Medulla oblongata (tissue), 1 donor: ENCODE measurements around the gene TBC1D1.

Source experiments
- DNase-seq: peaks from one replicate; pipeline ENCODE4 v3.0.0-alpha.2; 2015; ENCODE audit errors: extremely low spot score

Gene TBC1D1

GRCh38 chr4:38149472-38149996, 258.6 kb downstream of the TBC1D1 start:
- DNase-seq = no peak

- DNase-seq = no peak
Observed at GRCh38 chr4:38149997-38150671, 259.2 kb downstream of the TBC1D1 start.

GRCh38 chr4:38150766-38151165, 259.9 kb downstream of the TBC1D1 start:
- no peak for DNase-seq

- no peak for DNase-seq
Observed at GRCh38 chr4:38151873-38152272, 261.0 kb downstream of the TBC1D1 start.

GRCh38 chr4:38152305-38152704, 261.4 kb downstream of the TBC1D1 start:
- no peak for DNase-seq

GRCh38 chr4:38152721-38153386, 262.0 kb downstream of the TBC1D1 start:
- DNase-seq = no peak

- no peak for DNase-seq
Observed at GRCh38 chr4:38153387-38153760, 262.5 kb downstream of the TBC1D1 start.

GRCh38 chr4:38154252-38154651, 263.4 kb downstream of the TBC1D1 start:
- DNase-seq = no peak

- DNase-seq = peak; percentile 37
Observed at GRCh38 chr4:38154681-38155588, 264.1 kb downstream of the TBC1D1 start.

- no peak for DNase-seq
Observed at GRCh38 chr4:38155589-38156294, 264.9 kb downstream of the TBC1D1 start.

GRCh38 chr4:38157592-38157991, 266.7 kb downstream of the TBC1D1 start:
- DNase-seq = no peak

GRCh38 chr4:38160487-38161207, 269.8 kb downstream of the TBC1D1 start:
- no peak for DNase-seq

- no peak for DNase-seq
Observed at GRCh38 chr4:38161208-38162113, 270.6 kb downstream of the TBC1D1 start.

GRCh38 chr4:38162240-38162784, 271.4 kb downstream of the TBC1D1 start:
- no peak for DNase-seq

GRCh38 chr4:38163216-38164006, 272.5 kb downstream of the TBC1D1 start:
- DNase-seq = no peak

- no peak for DNase-seq
Observed at GRCh38 chr4:38164346-38164745, 273.5 kb downstream of the TBC1D1 start.

GRCh38 chr4:38166082-38166481, 275.2 kb downstream of the TBC1D1 start:
- no peak for DNase-seq

- DNase-seq = no peak
Observed at GRCh38 chr4:38166768-38167167, 275.9 kb downstream of the TBC1D1 start.

GRCh38 chr4:38167973-38168372, 277.1 kb downstream of the TBC1D1 start:
- DNase-seq = no peak
